HEK293 (cell line): ENCODE results near the gene PRKCA.

Source experiments
- CTCF ChIA-PET: fragments of 350-600 bp; formaldehyde crosslinking; extraction: SDS; loops from one replicate; lab custom pipeline; 2021; ENCODE audit warnings: antibody characterized with exemption; lab: Yijun Ruan, JAX
- POLR2A ChIA-PET: fragments of 300-600 bp; formaldehyde crosslinking; extraction: SDS; loops from one replicate; lab custom pipeline; 2020; ENCODE audit warnings: antibody characterized with exemption, inconsistent platforms; lab: Yijun Ruan, JAX
- H3K27ac ChIP-seq: fragments of 200-500 bp; sonication (Bioruptor generic); 2 replicates; pipeline ENCODE4 v1.5.1; 2014; ENCODE audit warnings: low read depth, low read length, control low read depth, inconsistent platforms; ENCODE audit errors: extremely low read depth
- H3K36me3 ChIP-seq, 2 experiments: fragments of 200-500 bp in 1 of 2; sonication (Bioruptor generic) in 1 of 2; 1 replicate in 1 of 2; 2 replicates in 1 of 2; pipeline ENCODE4 v1.5.1; 2014 to 2017; ENCODE audit warnings: inconsistent platforms in 2 of 2, low read length in 2 of 2; ENCODE audit not compliant: control insufficient read depth in 2 of 2, insufficient read depth in 1 of 2
- H3K4me1 ChIP-seq: fragments of 200-500 bp; sonication (Bioruptor generic); 2 replicates; pipeline ENCODE4 v1.5.1; 2014; ENCODE audit warnings: mild to moderate bottlenecking, low read length, inconsistent platforms; ENCODE audit not compliant: control insufficient read depth, insufficient read depth
- H3K4me3 ChIP-seq: 2 replicates; pipeline ENCODE4 v1.5.1; 2011; ENCODE audit warnings: low read depth, mild to moderate bottlenecking, control low read depth, low read length, moderate library complexity
- H3K9me3 ChIP-seq: fragments of 200-500 bp; sonication (Bioruptor generic); 2 replicates; pipeline ENCODE4 v1.5.1; 2014; ENCODE audit warnings: low read depth, low read length, inconsistent platforms; ENCODE audit not compliant: control insufficient read depth, insufficient read depth
- PRDM4 ChIP-seq: fragments of 450-650 bp; formaldehyde crosslinking; IDR thresholded peaks from 2 replicates; pipeline ENCODE4 v1.5.1; 2017; ENCODE audit warnings: missing biosample characterization, missing genetic modification characterization
- RBAK ChIP-seq: fragments of 450-650 bp; formaldehyde crosslinking; IDR thresholded peaks from 2 replicates; pipeline ENCODE4 v1.5.1; 2016; ENCODE audit warnings: missing biosample characterization, missing genetic modification characterization
- ZNF19 ChIP-seq: fragments of 450-650 bp; formaldehyde crosslinking; IDR thresholded peaks from 2 replicates; pipeline ENCODE4; 2016; ENCODE audit warnings: missing biosample characterization, missing genetic modification characterization, low read depth
- ZNF23 ChIP-seq: fragments of 450-650 bp; formaldehyde crosslinking; IDR thresholded peaks from 2 replicates; pipeline ENCODE4 v1.5.1; 2016; ENCODE audit warnings: missing biosample characterization, missing genetic modification characterization, borderline replicate concordance
- ZNF24 ChIP-seq: fragments of 450-650 bp; formaldehyde crosslinking; IDR thresholded peaks from 2 replicates; pipeline ENCODE4 v1.5.1; 2016; ENCODE audit warnings: missing biosample characterization, missing genetic modification characterization
- ZNF341 ChIP-seq: fragments of 450-650 bp; formaldehyde crosslinking; IDR thresholded peaks from 2 replicates; pipeline ENCODE4; 2016; ENCODE audit warnings: low read depth, missing biosample characterization, missing genetic modification characterization
- ZNF350 ChIP-seq: fragments of 450-650 bp; formaldehyde crosslinking; IDR thresholded peaks from 2 replicates; pipeline ENCODE4 v1.5.0; 2017; ENCODE audit warnings: missing biosample characterization, mild to moderate bottlenecking, missing genetic modification characterization
- ZNF510 ChIP-seq: fragments of 450-650 bp; formaldehyde crosslinking; IDR thresholded peaks from 2 replicates; pipeline ENCODE4 v1.5.1; 2018; ENCODE audit warnings: mild to moderate bottlenecking, missing genetic modification characterization, missing biosample characterization; ENCODE audit not compliant: insufficient replicate concordance
- ZNF518A ChIP-seq: fragments of 450-650 bp; formaldehyde crosslinking; conservative IDR thresholded peaks from 2 replicates; pipeline ENCODE4 v1.5.1; 2016; ENCODE audit warnings: low read depth, missing biosample characterization, missing genetic modification characterization
- ZNF561 ChIP-seq: fragments of 450-650 bp; IDR thresholded peaks from 2 replicates; pipeline ENCODE4 v1.5.1; 2018; ENCODE audit warnings: missing biosample characterization, missing genetic modification characterization, borderline replicate concordance
- ZNF623 ChIP-seq: fragments of 450-650 bp; formaldehyde crosslinking; IDR thresholded peaks from 2 replicates; pipeline ENCODE4 v1.5.1; 2016; ENCODE audit warnings: missing biosample characterization, missing genetic modification characterization
- ZNF707 ChIP-seq: fragments of 450-650 bp; formaldehyde crosslinking; IDR thresholded peaks from 2 replicates; pipeline ENCODE4 v1.5.1; 2016; ENCODE audit warnings: missing biosample characterization, missing genetic modification characterization
- TF ChIP-seq, protein P1 (sequence below): fragments of 450-650 bp; formaldehyde crosslinking; IDR thresholded peaks from 2 replicates; pipeline ENCODE4 v1.5.1; 2016; ENCODE audit warnings: missing biosample characterization, missing genetic modification characterization
- TF ChIP-seq, protein P2 (sequence below): fragments of 450-650 bp; formaldehyde crosslinking; IDR thresholded peaks from 2 replicates; pipeline ENCODE4 v1.5.1; 2016; ENCODE audit warnings: missing biosample characterization, missing genetic modification characterization
- TF ChIP-seq, protein P3 (sequence below): fragments of 450-650 bp; formaldehyde crosslinking; IDR thresholded peaks from 2 replicates; pipeline ENCODE4 v1.5.1; 2016; ENCODE audit warnings: missing biosample characterization, missing genetic modification characterization, borderline replicate concordance

Gene PRKCA

GRCh38 chr17:66494023-66494803 is 191.8 kb downstream of the PRKCA start (continued):
- TF ChIP-seq ZNF518A (tag by site-specific recombination) (no peak), ZNF341 (no peak), ZNF561 (tag by site-specific recombination) (no peak), ZNF350 (tag by site-specific recombination) (no peak)
- TF ChIP-seq, protein P1, sequence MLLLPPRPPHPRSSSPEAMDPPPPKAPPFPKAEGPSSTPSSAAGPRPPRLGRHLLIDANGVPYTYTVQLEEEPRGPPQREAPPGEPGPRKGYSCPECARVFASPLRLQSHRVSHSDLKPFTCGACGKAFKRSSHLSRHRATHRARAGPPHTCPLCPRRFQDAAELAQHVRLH = no peak

- no peaks in the 10 kb centered on the region for H3K36me3 ChIP-seq
- ChIA-PET POLR2A (no interaction called here), CTCF (interaction anchor here (0.6 to 1.1 kb wide), 2 partner anchors 130 to 251 kb away, joined by 3 read pairs; no protein-coding TSS in a partner anchor)
- H3K4me3 ChIP-seq = no peak overlapping the region
- TF ChIP-seq ZNF19 (no peak), ZNF707 (tag by site-specific recombination) (no peak), ZNF23 (tag by site-specific recombination) (no peak), RBAK (tag by site-specific recombination) (no peak), ZNF510 (tag by site-specific recombination) (no peak), ZNF623 (no peak), PRDM4 (no peak)
- TF ChIP-seq, protein P2, sequence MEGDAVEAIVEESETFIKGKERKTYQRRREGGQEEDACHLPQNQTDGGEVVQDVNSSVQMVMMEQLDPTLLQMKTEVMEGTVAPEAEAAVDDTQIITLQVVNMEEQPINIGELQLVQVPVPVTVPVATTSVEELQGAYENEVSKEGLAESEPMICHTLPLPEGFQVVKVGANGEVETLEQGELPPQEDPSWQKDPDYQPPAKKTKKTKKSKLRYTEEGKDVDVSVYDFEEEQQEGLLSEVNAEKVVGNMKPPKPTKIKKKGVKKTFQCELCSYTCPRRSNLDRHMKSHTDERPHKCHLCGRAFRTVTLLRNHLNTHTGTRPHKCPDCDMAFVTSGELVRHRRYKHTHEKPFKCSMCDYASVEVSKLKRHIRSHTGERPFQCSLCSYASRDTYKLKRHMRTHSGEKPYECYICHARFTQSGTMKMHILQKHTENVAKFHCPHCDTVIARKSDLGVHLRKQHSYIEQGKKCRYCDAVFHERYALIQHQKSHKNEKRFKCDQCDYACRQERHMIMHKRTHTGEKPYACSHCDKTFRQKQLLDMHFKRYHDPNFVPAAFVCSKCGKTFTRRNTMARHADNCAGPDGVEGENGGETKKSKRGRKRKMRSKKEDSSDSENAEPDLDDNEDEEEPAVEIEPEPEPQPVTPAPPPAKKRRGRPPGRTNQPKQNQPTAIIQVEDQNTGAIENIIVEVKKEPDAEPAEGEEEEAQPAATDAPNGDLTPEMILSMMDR = no peak
- no peaks in the 10 kb centered on the region for H3K9me3 ChIP-seq
- no peak overlapping the region for H3K27ac ChIP-seq
- peaks cover 11% of the 10 kb centered on the region for H3K4me1 ChIP-seq
Measured at GRCh38 chr17:66495035-66495434, 192.6 kb downstream of the PRKCA start.

DNA sequence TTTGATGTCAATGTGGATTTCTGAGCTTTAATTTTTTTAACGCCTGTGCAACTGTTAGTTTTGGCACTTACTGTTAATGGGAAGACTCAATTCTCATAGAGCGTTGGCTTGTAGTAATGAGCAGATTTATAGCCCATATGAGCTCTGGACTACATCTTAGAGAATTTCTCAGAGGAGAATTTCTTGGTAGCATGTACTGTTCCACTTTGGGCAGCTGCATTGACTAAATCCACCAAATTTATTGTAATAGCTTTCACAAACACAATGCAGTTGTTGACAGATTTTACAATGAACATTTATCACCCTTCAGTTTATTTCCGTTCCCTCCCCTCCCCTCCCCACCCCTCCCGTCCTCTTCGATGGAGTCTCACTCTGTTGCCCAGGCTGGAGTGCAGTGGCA is 193.9 kb downstream of the PRKCA start:
- Histone ChIP-seq H3K4me3 (no peak overlapping the region), H3K27ac (no peak overlapping the region), H3K4me1 (peaks cover 11% of the 10 kb centered on the region), H3K9me3 (no peaks in the 10 kb centered on the region), H3K36me3 (no peaks in the 10 kb centered on the region)
- ChIA-PET CTCF (no interaction called here), POLR2A (interaction anchor here (0.6 kb wide), 1 partner anchor 846 kb away, joined by 4 read pairs; no protein-coding TSS in a partner anchor)
- TF ChIP-seq, protein P3, sequence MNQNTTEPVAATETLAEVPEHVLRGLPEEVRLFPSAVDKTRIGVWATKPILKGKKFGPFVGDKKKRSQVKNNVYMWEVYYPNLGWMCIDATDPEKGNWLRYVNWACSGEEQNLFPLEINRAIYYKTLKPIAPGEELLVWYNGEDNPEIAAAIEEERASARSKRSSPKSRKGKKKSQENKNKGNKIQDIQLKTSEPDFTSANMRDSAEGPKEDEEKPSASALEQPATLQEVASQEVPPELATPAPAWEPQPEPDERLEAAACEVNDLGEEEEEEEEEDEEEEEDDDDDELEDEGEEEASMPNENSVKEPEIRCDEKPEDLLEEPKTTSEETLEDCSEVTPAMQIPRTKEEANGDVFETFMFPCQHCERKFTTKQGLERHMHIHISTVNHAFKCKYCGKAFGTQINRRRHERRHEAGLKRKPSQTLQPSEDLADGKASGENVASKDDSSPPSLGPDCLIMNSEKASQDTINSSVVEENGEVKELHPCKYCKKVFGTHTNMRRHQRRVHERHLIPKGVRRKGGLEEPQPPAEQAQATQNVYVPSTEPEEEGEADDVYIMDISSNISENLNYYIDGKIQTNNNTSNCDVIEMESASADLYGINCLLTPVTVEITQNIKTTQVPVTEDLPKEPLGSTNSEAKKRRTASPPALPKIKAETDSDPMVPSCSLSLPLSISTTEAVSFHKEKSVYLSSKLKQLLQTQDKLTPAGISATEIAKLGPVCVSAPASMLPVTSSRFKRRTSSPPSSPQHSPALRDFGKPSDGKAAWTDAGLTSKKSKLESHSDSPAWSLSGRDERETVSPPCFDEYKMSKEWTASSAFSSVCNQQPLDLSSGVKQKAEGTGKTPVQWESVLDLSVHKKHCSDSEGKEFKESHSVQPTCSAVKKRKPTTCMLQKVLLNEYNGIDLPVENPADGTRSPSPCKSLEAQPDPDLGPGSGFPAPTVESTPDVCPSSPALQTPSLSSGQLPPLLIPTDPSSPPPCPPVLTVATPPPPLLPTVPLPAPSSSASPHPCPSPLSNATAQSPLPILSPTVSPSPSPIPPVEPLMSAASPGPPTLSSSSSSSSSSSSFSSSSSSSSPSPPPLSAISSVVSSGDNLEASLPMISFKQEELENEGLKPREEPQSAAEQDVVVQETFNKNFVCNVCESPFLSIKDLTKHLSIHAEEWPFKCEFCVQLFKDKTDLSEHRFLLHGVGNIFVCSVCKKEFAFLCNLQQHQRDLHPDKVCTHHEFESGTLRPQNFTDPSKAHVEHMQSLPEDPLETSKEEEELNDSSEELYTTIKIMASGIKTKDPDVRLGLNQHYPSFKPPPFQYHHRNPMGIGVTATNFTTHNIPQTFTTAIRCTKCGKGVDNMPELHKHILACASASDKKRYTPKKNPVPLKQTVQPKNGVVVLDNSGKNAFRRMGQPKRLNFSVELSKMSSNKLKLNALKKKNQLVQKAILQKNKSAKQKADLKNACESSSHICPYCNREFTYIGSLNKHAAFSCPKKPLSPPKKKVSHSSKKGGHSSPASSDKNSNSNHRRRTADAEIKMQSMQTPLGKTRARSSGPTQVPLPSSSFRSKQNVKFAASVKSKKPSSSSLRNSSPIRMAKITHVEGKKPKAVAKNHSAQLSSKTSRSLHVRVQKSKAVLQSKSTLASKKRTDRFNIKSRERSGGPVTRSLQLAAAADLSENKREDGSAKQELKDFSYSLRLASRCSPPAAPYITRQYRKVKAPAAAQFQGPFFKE (tag by site-specific recombination) = no peak
- no peak for TF ChIP-seq ZNF24 (tag by site-specific recombination)
